EH (cell line): Measurements from ENCODE around the gene CDH13.

Experiments used
- DNase-seq: peaks from one replicate; pipeline ENCODE4 v3.0.0-alpha.2; 2015; ENCODE audit warnings: low read depth

CDH13 gene

DNA sequence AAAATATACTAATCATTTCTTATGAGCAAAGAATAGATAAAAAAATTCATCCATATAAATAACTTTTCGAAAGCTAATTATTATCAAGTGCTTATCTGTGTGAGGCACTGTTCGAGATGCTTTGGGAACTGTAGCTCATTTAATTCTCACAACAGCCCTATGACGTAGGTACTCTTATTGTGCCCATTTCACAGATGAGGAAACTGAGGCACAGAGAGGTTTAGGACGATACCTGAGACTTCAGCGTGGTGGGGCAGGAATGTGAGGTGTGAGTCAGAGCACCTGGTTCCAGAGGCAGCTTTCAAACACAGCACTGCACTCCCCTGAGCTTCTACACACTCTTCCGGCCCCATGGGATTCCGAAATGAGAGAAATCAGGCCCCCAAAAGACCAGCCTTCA, 995.2 kb downstream of the CDH13 start:
- no peak for DNase-seq

DNA sequence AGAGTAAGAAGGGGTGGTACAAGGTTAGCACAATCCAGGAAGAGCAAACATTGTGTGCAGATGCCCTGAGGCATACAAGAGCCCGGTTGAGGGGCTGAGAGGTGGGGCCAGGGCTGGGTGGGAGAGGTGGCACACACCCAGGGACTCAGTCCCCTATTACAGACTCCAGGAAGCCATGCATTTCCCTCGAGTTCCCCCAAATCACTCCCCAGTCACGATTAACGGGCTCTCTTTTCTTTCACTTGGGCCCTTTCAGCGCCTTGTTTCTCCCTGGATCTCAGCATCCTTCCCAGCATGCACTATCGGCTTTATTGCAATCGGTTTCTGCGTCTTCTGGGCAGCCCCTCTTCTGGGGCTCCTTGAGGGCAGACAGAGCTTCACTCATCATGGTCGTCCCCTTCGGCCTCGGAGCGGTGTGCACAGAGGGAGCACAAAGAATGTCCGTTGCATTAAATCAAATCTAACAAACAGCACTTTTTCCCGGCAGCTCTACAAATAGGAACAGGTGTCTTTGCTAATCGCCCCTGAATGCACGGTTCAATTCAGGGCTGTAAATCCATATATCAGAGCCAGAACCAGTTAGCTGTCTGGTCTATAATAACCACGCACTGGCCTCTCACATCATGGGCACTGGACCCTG, 996.4 kb downstream of the CDH13 start:
- DNase-seq = no peak

DNA sequence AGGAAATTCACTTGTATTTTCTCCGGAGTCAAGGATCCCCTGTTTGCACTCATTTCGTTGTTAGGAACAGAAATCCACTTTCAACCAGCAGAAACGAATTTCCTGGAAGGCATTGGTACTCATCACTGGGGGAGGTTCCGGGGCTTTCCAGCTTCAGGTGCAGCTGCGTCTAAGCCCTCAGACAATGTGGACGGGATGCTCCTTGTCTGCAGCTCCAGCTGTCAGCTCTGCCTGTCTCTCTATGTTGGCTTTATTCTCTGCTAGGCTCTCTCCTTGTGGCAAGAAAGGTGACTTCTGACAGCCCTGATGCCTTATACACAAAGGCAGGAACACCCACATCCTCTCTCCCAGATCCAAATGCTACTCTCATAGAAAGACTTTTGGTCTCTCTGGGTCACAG, 997.1 kb downstream of the CDH13 start:
- no peak for DNase-seq

DNA sequence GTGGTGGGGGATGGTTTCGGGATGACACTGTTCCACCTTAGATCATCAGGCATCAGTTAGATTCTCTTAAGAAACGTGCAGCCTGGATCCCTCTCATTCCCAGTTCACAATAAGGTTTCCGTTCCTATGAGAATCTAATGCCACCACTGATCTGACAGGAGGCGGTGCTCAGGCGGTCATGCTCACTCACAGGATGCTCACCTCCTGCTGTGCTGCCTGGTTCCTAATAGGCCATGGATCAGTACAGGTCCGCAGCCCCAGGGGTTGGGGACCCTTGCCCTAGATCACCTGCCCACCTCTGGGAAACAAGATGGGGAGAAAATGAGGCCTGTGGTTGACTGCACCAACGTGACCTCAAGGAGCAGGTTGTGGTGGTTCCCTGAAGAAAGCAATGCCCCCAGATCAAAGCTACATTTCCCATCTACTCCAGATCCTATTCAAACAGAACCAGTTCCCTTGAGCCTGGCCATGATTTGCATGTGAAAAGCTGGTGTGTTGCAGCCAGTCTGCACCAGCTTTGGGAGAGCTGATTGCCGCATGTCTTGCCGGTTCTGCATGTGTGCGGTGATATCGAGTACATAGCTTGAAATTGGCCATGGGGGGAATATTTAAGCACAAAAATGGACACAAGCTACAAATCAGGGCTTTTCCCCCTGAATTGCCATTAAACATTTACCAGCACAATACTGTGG, 997.8 kb downstream of the CDH13 start:
- no peak for DNase-seq

DNA sequence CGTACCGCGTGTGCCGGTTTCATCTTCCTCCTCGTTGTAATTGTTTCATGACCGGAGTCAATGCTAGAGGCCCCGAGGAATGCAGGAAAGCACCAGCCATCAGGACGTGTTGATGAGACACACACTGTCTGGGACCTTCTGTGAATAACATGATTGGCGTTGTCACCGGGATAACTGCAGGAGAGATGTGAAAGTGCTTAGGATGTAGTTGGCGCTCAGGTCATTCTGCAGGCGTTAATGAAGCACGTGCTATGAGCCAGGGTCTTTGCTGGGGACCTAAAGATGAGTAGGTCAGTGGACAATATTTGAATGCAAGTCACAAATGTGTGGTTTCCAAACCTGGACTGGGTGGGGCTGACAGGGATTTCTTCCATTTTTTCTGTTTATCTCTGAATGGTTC, 999.4 kb downstream of the CDH13 start:
- DNase-seq = no peak

DNA sequence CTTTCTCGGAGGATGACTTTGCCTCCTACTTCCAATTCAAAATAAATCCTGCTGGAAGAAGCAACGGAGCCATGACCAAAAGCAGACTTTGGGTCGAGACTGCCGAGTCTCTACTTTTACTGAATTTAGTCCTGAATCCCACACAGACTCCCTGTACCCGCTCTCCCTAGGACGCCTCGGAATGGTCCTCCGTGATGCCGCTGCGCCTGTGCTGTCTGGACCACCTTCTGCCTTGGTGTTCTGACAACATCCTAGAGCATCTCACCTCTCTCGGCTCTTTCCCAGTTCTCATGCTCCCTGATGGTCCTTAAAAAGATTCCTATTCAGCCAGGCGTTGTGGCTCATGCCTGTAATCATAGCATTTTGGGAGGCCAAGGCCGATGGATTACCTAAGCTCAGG, 999.9 kb downstream of the CDH13 start:
- DNase-seq = no peak

DNA sequence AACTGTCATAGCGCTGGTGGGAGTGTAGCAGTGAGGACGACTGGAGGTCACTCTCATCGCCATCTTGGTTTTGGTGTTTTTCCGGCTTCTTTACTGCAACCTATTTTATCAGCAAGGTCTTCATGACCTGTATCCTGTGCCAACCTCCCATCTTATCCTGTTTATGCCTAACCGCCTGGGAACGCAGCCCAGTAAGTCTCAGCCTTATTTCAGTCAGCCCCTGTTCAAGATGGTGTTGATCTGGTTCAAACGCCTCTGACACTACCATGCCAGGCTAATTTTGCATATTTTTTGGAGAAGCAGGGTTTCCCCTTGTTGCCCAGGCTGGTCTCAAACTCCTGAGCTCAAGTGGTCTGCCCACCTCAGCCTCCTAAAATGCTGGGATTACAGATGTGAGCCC, 1001.2 kb downstream of the CDH13 start:
- DNase-seq = no peak

DNA sequence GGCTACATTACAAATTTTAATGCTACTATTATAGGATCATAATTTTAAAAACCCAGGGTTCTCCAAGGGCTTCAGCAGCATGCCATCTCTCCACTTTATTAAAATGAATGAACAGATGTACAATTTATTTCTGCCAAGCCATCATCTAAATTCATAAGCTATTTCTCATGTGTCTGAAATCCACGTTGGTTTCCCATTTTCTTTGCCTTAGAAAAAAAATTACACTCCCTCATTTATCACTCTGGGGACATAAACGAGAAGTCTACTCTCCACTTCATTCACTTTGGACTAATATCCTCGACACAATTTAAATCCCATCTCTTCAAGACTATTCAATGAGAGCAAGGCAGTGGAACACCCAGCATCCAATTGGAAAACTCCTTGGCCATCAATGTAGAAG, 1002.7 kb downstream of the CDH13 start:
- no peak for DNase-seq

DNA sequence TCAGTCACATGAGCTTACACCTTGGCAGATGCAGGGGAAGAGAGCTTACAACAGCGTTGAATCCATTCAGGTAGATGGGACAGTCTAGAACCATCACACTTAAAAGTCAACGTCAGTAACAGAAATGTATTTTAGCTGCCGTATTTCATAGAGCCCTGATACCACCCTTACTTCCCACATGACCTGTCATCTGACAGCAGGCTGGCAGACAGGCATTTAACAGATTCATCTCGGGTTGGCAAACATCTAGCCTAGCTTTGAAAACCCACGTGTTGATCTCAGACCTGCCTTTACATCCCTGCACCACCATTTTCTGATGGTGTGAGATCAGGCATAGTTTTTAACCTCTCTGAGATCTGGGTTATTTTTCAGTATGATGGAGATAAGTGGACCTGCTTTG, 1003.1 kb downstream of the CDH13 start:
- no peak for DNase-seq

DNA sequence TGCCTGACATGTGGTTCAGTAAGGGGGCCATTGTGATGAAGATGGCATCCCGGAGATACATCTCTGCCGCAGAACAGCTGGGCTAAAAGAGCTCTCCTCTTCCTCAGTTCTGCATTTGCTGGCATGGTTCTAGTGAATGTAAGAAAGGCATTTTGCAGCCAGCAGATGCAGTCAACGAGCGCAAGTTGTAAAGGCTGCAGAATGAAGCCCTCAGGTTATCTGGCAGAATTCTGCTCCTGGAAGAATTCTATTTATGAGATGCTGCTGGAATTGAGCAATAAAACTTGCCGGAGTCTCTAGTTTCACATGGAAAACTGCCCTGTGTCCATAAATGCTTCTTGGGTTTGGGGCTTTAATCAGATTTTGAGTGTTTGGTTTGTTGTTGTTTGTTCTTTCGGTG, 1004.2 kb downstream of the CDH13 start:
- DNase-seq = peak; percentile 86

DNA sequence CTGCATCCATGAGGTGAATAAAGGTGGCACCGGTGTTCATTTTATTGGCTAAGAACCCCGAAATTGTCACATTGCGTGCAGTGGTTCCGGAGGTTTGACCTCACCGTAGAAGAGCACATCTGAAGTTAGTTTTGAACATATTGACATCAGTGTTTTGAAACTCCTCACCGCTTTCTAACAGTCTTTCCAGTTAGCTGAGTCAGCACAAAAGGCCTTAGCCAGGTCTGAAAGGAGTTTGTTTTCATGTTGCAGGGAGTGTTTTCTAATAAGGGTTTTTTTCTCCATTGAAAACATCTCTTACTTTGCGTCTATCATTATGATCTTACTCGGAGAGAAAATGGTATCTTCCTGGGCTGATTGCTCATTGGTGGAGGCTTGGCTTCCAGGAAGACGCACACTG, 1006.5 kb downstream of the CDH13 start:
- no peak for DNase-seq

DNA sequence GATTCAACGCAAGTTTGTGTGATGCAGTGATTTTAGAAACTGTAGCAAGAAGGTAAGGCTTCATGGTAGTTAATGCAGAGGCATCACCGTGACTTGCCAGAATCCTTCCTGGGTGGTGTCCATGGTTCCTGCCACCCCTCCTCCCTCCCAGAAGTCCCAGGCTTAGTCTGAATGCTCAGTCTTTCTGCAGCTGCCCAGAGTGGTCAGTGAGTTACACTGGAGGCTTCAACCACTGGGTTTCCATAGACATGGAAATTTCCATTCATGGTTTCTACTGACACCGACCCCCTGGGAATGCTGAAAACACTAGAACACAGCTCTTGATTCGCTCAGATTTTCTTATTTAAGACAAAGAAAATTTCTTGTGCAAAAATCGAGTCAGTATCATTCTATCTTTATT, 1021.6 kb downstream of the CDH13 start:
- DNase-seq = no peak

DNA sequence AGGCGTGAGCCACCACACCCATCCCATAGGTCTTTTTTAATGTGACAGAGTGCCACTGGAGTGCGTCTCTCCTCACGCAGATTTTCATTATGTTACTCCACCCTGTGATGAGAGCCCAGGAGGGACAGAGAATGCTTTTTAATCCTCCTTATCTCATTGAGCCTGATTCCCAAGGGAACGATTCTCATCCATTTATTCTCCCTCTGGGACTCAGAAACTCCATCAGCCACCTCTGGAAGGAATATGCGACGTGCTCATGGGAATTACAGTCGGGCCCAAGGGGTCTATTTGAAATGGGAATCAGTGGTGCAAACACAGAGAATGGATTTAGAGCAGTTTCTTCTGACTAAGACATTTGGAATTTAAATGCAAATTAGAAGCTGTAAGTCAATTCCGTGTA, 1025.1 kb downstream of the CDH13 start:
- no peak for DNase-seq

DNA sequence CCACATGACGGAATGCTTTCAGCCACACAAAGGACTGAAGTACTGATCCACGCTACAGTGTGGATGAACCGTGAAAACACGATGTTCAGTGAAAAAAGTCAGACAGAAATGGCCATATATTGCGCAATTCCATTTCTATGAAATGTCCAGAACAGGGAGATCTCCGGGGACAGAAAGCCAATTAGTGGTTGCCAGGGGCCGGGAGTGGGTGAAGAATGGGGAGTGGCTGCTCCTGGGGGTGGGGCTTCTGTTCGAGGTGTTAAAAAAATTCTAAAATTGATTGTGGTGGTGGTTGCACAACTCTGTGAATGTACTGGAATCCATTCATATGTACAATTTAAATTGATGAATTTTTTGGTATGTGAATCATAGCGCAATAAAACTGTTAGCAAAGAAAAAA, 1026.2 kb downstream of the CDH13 start:
- peak; percentile 32 for DNase-seq

DNA sequence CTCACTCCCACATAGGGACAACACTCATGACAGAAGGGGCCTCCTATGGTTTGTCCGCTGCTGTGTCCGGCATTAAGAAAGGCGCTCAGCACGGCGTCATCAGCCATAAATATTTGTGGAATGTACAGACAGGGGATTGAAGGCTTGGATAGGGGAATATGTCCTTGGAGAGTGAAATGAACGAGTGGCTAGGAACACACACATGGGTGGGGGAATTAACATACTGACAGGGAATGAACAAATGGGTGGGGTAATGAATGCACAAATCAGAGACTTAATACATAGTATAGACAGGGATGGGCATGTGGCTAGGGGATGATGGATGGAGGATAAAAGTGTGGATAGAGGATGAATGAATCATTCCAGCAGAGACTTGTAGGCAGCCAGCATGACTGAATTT, 1027.0 kb downstream of the CDH13 start:
- peak; percentile 73 for DNase-seq

DNA sequence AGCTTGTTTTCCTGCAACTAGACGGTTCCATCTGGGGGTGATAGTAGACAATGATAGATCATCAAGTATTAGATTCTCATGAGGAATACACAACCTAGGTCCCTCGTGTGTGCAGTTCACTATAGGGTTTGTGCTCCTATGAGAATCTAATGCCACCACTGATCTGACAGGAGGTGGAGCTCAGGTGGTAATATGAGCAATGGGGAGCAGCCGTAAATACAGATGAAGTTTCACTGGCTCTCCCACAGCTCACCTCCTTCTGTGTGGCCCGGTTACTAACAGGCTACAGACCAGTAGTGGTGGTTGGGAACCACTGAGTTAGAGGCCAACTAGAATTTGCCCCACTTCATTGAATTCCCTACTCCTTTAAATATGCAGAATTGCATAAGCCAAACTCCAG, 1033.5 kb downstream of the CDH13 start:
- no peak for DNase-seq

DNA sequence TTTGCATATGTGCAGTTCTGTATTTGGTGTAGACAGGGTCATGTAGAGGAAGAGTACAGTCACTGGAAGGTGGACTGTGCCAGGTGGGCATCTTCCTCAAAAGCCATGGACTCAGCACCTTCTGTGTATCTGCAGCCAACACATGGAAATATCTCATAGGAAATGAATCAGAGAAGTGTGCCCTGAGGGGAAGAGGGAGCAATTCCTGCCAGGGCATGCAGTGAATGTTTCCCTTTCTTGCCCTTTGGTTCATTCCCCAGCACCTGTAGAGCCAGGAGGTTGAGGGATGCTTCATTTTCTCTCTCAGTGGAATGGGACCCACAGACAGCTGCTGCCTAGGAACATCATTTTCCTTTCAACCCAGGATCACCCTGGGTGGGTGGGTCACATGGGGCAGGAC, 1034.9 kb downstream of the CDH13 start:
- peak; percentile 21 for DNase-seq

DNA sequence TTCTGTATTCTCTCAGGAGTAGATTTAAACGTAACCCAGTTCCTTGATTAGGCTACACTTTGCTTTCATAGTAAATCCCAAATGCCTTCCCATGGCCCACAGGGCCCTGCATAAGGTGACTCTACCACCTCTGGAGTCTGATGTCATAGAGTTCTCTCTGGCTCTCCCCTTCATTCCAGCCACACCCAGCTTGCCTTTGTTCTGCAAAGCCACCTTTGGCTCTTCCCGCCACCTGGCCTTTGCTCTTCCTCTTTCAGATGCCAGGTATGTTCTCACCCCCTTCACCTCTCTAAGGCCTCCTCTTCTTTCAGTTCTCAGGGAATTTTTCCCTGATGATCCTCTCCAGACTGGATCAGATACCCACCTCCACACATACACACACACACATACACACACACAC, 1039.7 kb downstream of the CDH13 start:
- no peak for DNase-seq

DNA sequence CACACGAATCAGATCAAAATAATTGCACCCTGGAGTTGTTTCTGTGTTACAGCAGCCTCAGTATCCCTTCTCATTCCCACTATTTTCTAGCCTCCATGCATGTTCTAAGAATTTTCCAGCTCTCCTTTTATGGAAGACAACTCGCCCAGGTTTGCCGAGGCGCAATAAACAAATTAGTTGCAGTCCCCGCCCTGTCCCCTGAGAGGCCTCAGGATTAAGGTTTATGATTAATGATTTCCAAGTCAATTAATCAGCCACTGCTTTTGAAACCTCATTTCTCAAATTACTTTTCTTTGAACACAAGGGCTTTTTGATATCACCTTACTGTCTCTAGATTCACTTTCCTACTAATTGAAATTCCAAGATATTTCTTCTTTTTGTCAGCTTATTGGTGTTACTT, 1042.7 kb downstream of the CDH13 start:
- no peak for DNase-seq

DNA sequence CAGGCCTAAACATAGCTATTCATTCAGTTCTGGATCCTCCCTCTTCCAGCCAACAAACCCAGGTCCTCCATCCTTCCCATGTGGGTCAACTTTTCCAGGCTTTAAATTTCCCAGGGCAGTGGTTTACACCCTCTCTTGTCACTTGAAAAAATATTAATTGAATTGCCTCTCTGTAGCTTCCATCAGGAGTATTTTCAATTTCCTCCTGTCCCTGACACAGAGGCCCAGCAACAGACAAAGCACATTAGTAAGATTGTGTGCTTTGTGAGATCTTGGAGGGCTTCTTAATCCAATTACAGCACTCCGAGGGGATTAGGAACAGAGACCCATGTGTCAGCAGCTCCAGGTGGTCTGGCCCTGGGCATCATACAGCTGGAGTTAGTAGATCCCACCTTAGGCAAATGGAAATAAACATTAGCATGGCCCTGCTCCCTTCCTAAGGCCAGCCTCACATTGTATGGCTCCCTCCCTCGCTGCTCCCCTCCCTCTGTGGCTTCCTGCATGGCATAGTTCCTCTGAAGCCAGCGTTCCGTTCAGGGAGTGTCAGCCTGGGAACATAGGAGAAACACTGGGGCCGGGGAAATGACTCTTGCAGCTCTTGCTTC, 1048.3 kb downstream of the CDH13 start:
- peak; percentile 39 for DNase-seq

DNA sequence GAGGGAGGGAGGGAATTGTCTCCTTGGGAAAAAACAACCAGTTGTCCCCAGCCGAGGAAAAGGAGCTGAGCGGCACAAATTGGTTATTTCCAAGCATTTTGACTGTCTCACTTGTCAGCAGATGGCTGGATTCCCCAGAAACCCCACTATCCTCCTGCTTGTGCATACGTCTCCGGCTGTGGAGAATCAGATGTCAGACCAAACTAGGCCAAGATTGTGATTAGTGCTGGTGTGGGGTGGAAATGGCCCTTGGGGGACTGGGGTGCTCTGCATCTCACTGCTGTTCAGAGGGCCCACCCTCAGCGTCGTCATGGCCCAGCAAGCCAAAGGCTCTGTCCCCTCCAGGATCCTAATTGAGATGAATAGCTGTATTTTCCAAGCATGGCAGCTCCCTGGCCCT, 1049.3 kb downstream of the CDH13 start:
- no peak for DNase-seq

DNA sequence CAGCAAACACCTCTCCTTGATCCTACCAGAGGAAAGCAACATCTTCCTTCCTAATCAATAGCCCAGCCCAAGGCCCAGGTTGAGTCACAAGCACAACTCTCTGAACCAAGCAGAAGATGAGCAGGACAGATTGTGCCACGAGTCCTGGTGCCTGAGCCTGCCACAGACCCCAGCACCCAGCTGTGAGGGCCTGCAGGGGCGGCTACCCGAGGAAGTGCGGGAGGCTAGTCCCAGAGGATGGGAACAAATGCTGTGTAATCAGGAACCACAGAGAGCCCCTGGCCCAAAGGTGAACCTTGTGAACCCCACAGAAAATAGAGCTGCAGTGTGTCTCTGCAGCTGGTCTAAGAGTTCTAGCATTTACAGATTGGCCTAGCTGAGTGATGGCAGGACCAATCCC, 1054.2 kb downstream of the CDH13 start:
- DNase-seq = no peak

DNA sequence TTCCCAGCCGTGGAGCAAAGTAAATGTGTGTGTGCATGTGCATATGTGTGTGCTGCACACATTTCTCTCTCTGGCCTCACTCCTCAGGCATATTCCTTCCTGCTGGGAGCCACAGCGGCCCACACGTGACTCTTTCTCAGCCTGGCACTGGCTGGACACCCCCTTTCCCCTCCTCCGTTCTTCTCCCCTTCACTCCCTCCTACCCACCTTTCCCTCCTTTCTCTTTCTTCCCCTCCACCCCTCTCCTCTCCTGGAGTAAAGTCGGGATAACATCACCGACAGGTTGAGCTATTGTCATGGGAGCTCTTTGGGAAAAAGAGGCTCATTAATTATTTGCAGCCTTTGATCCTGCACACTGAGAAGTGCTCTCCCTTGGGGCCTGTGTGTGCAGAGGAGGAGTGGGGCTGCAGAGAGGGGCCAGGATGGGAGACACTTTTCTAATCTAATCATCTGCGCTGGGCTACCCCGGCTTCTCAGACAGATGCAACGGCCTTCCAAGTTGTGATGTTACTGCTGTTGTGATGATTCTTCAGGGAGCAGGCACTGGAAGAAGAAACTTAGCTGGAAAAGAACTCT, 1054.7 kb downstream of the CDH13 start:
- no peak for DNase-seq
